ENCODE results near the gene PLBD2.

Gene PLBD2

GRCh38 chr12:113397497-113398197, 39.3 kb downstream of the PLBD2 start:
- Histone ChIP-seq H3K9me3 (ENCODE audit: insufficient read depth, low read length, severe bottlenecking) (no peaks in the 10 kb centered on the region), H3K79me2 (ENCODE audit: insufficient read depth, low read length) (no peaks in the 10 kb centered on the region), H3K4me3 (ENCODE audit: low read depth in 1 of 2, low read length in 2 of 2) (no peak overlapping the region), H3K27me3 (ENCODE audit: insufficient read depth, low read length, poor library complexity) (no peaks in the 10 kb centered on the region), H3K27ac (ENCODE audit: low read length) (no peak overlapping the region), H3K9ac (ENCODE audit: low read depth, low read length) (no peak overlapping the region), H2AFZ (ENCODE audit: low read depth, low read length) (no peak overlapping the region), H3K4me2 (ENCODE audit: insufficient read depth, low read length) (no peak overlapping the region), H4K20me1 (ENCODE audit: insufficient read depth, low read length) (no peaks in the 10 kb centered on the region), H3K4me1 (ENCODE audit: insufficient read depth, low read length) (no peaks in the 10 kb centered on the region), H3K36me3 (ENCODE audit: insufficient read depth, low read length) (no peaks in the 10 kb centered on the region)
- no peak for ATAC-seq (ENCODE audit: insufficient read depth, low read depth)
- TF ChIP-seq CTCF (IDR thresholded peaks at IDR 0.05; ENCODE audit: borderline replicate concordance, extremely low read depth, low read length, poor library complexity, severe bottlenecking) = no peak
- TF ChIP-seq EZH2 (IDR thresholded peaks at IDR 0.05; ENCODE audit: borderline replicate concordance, low read depth, low read length, severe bottlenecking) = no peak
- DNase-seq = no peak

GRCh38 chr12:113398346-113399290, 40.2 kb downstream of the PLBD2 start:
- no peaks in the 10 kb centered on the region for H3K79me2 ChIP-seq (ENCODE audit: insufficient read depth, low read length)
- no peak for TF ChIP-seq CTCF (IDR thresholded peaks at IDR 0.05; ENCODE audit: borderline replicate concordance, extremely low read depth, low read length, poor library complexity, severe bottlenecking)
- no peak for TF ChIP-seq EZH2 (IDR thresholded peaks at IDR 0.05; ENCODE audit: borderline replicate concordance, low read depth, low read length, severe bottlenecking)
- no peak overlapping the region for H3K27ac ChIP-seq (ENCODE audit: low read length)
- no peak overlapping the region for H2AFZ ChIP-seq (ENCODE audit: low read depth, low read length)
- H3K4me2 ChIP-seq (ENCODE audit: insufficient read depth, low read length) = no peak overlapping the region
- no peaks in the 10 kb centered on the region for H4K20me1 ChIP-seq (ENCODE audit: insufficient read depth, low read length)
- H3K4me1 ChIP-seq (ENCODE audit: insufficient read depth, low read length) = no peaks in the 10 kb centered on the region
- ATAC-seq (ENCODE audit: insufficient read depth, low read depth) = no peak
- H3K36me3 ChIP-seq (ENCODE audit: insufficient read depth, low read length) = no peaks in the 10 kb centered on the region
- DNase-seq = no peak
- H3K9me3 ChIP-seq (ENCODE audit: insufficient read depth, low read length, severe bottlenecking) = no peaks in the 10 kb centered on the region
- no peak overlapping the region for H3K4me3 ChIP-seq (ENCODE audit: low read depth in 1 of 2, low read length in 2 of 2)
- H3K27me3 ChIP-seq (ENCODE audit: insufficient read depth, low read length, poor library complexity) = no peaks in the 10 kb centered on the region
- H3K9ac ChIP-seq (ENCODE audit: low read depth, low read length) = no peak overlapping the region

GRCh38 chr12:113399490-113399889, 41.1 kb downstream of the PLBD2 start:
- DNase-seq (no peak), ATAC-seq (ENCODE audit: insufficient read depth, low read depth) (no peak)
- Histone ChIP-seq H3K27me3 (ENCODE audit: insufficient read depth, low read length, poor library complexity) (no peaks in the 10 kb centered on the region), H3K9ac (ENCODE audit: low read depth, low read length) (no peak overlapping the region), H3K36me3 (ENCODE audit: insufficient read depth, low read length) (no peaks in the 10 kb centered on the region), H3K79me2 (ENCODE audit: insufficient read depth, low read length) (no peaks in the 10 kb centered on the region), H3K9me3 (ENCODE audit: insufficient read depth, low read length, severe bottlenecking) (no peaks in the 10 kb centered on the region), H3K4me1 (ENCODE audit: insufficient read depth, low read length) (no peaks in the 10 kb centered on the region), H3K4me3 (ENCODE audit: low read depth in 1 of 2, low read length in 2 of 2) (no peak overlapping the region), H3K27ac (ENCODE audit: low read length) (no peak overlapping the region), H4K20me1 (ENCODE audit: insufficient read depth, low read length) (no peaks in the 10 kb centered on the region), H3K4me2 (ENCODE audit: insufficient read depth, low read length) (no peak overlapping the region), H2AFZ (ENCODE audit: low read depth, low read length) (no peak overlapping the region)
- no peak for TF ChIP-seq CTCF (IDR thresholded peaks at IDR 0.05; ENCODE audit: borderline replicate concordance, extremely low read depth, low read length, poor library complexity, severe bottlenecking)
- TF ChIP-seq EZH2 (IDR thresholded peaks at IDR 0.05; ENCODE audit: borderline replicate concordance, low read depth, low read length, severe bottlenecking) = no peak
